ENCODE data around the gene EZH2. TPM values are rescaled to one million over a fixed set of nuclear protein-coding genes. Genes with fewer than 3 reads are reported as not detected.

EZH2 gene
- total RNA-seq, 6 experiments from 2014 or later, result 1.2 to 4.2 (median 1.9) TPM

DNA sequence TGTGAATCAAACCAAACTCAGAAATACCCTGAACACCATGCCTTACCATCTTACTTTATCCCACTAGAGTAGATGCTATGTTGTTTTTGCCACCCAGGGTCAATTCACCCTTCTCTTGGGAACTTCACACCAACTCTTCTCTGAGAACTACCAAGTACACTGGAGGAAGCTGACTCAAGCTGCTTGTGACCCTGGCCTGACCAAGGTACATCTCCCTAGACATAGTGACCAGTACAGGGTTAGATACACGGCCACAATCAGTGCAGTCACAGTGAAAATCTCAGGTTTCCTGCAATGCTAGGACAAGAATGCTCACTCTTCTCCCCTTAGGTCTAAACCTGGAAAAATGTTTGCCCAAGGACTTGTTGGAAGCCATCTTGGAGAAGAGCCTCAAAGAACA, 31.8 kb downstream of the EZH2 start:
- WGBS (ENCODE audit: insufficient coverage, low coverage, low lambda C conversion rate, missing lambda C conversion rate), result 100% methylated on average over 1 of the region's 1 CpG
- intact Hi-C loops (cut with DNase I), result no loop called here
- no peaks in the 10 kb centered on the region for H3K27me3 ChIP-seq
- DNase-seq, result no peak
- no peak for ATAC-seq
- no peaks in the 10 kb centered on the region for H3K36me3 ChIP-seq
- no peak overlapping the region for H3K4me3 ChIP-seq
- TF ChIP-seq, protein P1, sequence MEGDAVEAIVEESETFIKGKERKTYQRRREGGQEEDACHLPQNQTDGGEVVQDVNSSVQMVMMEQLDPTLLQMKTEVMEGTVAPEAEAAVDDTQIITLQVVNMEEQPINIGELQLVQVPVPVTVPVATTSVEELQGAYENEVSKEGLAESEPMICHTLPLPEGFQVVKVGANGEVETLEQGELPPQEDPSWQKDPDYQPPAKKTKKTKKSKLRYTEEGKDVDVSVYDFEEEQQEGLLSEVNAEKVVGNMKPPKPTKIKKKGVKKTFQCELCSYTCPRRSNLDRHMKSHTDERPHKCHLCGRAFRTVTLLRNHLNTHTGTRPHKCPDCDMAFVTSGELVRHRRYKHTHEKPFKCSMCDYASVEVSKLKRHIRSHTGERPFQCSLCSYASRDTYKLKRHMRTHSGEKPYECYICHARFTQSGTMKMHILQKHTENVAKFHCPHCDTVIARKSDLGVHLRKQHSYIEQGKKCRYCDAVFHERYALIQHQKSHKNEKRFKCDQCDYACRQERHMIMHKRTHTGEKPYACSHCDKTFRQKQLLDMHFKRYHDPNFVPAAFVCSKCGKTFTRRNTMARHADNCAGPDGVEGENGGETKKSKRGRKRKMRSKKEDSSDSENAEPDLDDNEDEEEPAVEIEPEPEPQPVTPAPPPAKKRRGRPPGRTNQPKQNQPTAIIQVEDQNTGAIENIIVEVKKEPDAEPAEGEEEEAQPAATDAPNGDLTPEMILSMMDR (IDR thresholded peaks at IDR 0.05), result no peak
- TF ChIP-seq POLR2A (IDR thresholded peaks at IDR 0.05), result no peak
- no peak overlapping the region for H3K27ac ChIP-seq
- no peaks in the 10 kb centered on the region for H3K4me1 ChIP-seq
- no peaks in the 10 kb centered on the region for H3K9me3 ChIP-seq

DNA sequence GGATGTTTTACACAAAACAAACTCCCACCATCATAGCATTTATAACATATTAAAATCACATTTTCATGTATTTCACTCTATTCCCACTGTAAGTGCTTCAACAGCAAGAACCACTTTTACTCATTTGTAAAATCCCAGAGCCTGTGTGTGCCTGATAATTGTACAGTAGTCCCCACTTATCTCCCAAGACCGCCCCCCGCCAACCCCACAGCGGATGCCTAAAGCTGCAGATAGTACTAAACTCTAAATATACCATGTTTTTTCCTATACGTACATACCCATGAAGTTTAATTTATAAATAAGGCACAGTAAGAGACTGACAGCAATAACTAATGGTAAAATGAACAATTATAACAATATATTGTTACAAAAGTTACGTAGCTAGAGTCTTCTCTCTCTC, 33.5 kb downstream of the EZH2 start:
- H3K9me3 ChIP-seq, result no peaks in the 10 kb centered on the region
- no peaks in the 10 kb centered on the region for H3K4me1 ChIP-seq
- DNase-seq (no peak), ATAC-seq (no peak)
- TF ChIP-seq, protein P1 (IDR thresholded peaks at IDR 0.05), result no peak
- no peak for TF ChIP-seq POLR2A (IDR thresholded peaks at IDR 0.05)
- no peak overlapping the region for H3K4me3 ChIP-seq
- no peaks in the 10 kb centered on the region for H3K27me3 ChIP-seq
- WGBS (ENCODE audit: insufficient coverage, low coverage, low lambda C conversion rate, missing lambda C conversion rate), result 89% methylated on average over 5 of the region's 5 CpGs
- intact Hi-C loops (cut with DNase I), result no loop called here
- no peak overlapping the region for H3K27ac ChIP-seq
- H3K36me3 ChIP-seq, result no peaks in the 10 kb centered on the region

DNA sequence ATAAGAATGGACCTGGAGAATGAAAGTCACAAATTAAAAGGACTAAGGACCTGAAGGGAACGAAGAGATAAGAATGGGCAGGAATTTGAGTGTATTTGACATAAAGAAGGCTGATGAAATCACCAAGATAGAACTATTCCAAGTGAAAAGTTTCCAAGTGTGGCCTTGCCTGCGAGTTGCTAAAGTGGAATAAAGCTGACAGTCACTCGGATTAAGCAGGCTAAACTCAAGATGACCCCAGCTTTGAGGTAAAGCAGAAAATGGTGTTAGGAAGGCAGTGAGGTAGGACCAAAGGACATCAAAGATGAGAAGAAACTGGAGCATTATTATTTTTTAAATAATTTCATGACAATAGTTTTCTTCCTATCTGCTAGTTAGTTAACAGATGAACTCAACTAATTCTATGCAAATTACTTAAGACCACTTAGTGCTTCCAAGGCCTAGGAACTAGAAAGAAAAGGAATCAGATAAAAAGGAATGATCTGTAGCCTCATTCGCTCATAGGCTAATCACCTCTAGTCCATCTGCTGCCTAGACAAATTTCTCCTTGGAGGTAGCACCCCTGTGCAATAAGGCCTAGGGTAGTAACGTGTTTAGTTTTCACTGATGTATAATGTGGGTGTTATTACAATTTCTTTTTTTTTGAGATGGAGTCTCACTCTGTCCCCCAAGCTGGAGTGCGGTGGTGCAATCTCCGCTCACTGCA, 34.5 kb downstream of the EZH2 start:
- Histone ChIP-seq H3K9me3 (no peaks in the 10 kb centered on the region), H3K4me1 (no peaks in the 10 kb centered on the region), H3K27me3 (no peaks in the 10 kb centered on the region), H3K4me3 (no peak overlapping the region), H3K36me3 (no peaks in the 10 kb centered on the region), H3K27ac (no peak overlapping the region)
- DNase-seq (no peak), ATAC-seq (no peak)
- TF ChIP-seq, protein P1 (IDR thresholded peaks at IDR 0.05), result no peak
- no peak for TF ChIP-seq POLR2A (IDR thresholded peaks at IDR 0.05)
- 98% methylated on average over 7 of the region's 7 CpGs for WGBS (ENCODE audit: insufficient coverage, low coverage, low lambda C conversion rate, missing lambda C conversion rate)
- intact Hi-C loops (cut with DNase I), result no loop called here

DNA sequence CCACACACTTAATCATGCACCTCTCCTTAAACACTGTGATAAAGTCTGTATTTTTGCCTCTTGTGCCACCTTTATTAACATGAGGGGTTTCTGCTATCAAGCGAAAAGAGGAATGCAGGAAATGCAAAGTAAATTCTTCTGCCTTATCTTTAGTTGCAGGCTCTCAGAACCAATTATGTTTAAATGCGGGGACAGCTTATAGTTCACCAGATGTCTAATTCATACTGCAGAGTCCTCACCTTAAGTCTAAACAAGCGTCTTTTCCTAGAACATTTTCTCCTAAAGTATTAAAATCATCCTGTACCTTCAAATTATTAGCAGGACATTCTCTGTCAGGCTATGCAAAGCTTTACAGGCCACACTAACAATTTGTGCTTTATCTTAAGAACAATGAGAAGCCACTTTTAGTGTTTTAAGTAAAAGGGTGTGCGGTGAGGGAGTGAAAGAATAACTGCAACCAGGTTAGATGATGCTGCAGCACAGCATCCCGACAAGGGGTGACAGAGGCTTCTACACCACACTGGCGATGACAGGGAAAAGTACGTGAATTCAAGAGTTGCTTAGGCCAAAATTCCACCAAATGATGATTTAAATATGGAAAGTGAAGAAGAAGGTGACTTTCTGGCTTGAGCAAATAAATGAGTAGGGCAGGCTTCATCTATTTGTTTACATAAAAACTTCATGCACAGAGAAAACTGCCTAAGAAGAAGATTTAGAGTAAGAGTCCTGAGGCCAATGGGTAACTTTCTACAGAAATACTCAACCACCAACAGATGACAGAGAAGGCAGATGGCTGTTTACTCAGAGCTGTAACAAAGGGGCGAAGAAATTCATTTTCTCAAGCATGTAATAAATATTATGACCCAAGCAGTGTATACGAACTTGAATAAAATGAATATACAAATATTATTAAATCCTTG, 36.0 kb downstream of the EZH2 start:
- Histone ChIP-seq H3K4me3 (no peak overlapping the region), H3K4me1 (no peaks in the 10 kb centered on the region), H3K36me3 (no peaks in the 10 kb centered on the region), H3K27me3 (no peaks in the 10 kb centered on the region), H3K9me3 (no peaks in the 10 kb centered on the region), H3K27ac (no peak overlapping the region)
- ATAC-seq (no peak), DNase-seq (no peak)
- intact Hi-C loops (cut with DNase I), result no loop called here
- TF ChIP-seq POLR2A (IDR thresholded peaks at IDR 0.05), result no peak
- WGBS (ENCODE audit: insufficient coverage, low coverage, low lambda C conversion rate, missing lambda C conversion rate), result 77% methylated on average over 9 of the region's 9 CpGs

DNA sequence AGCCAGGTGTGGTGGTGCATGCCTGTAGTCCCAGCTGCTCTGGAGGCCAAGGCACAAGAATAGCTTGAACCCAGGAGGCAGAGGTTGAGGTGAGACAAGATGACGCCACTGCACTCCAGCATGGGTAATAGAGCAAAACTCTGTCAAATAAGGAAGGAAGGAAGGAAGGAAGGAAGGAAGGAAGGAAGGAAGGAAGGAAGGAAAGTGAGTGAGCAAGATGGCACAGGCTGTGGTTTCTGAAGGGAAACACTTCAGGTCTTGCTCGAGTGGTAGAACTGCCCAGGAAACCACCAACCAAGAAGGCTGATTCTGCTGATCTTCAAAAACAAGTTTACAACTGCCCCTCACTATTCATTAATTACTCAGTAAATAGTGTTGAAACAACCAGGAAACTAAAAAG, 45.2 kb downstream of the EZH2 start:
- H3K27me3 ChIP-seq, result no peaks in the 10 kb centered on the region
- H3K9me3 ChIP-seq, result no peaks in the 10 kb centered on the region
- H3K4me3 ChIP-seq, result no peak overlapping the region
- DNase-seq (no peak), ATAC-seq (peak in 1 of 4 donors; percentile 24)
- intact Hi-C loops (cut with DNase I), result no loop called here
- no peaks in the 10 kb centered on the region for H3K36me3 ChIP-seq
- TF ChIP-seq, protein P1 (IDR thresholded peaks at IDR 0.05), result no peak
- TF ChIP-seq POLR2A (IDR thresholded peaks at IDR 0.05), result no peak
- H3K27ac ChIP-seq, result no peak overlapping the region
- 35% methylated on average over 2 of the region's 2 CpGs for WGBS (ENCODE audit: insufficient coverage, low coverage, low lambda C conversion rate, missing lambda C conversion rate)
- H3K4me1 ChIP-seq, result no peaks in the 10 kb centered on the region

All from right lobe of liver (tissue), 6 donors.